B cell (primary cell): Measurements from ENCODE around the gene GAK. TPM values are rescaled to one million over a fixed set of nuclear protein-coding genes. Genes with fewer than 3 reads are reported as not detected.

Experiments used
- ATAC-seq: fragments of 200-7000 bp; cut with Tn5 transposase; one replicate; pipeline ENCODE4 v1.10.0; 2021; ENCODE audit warnings: low read depth, mild to moderate bottlenecking, moderate number of reproducible peaks, moderate library complexity
- CTCF ChIA-PET: fragments of 350-600 bp; sonication (Branson Sonifier 250); formaldehyde crosslinking; loops from one replicate; lab custom pipeline; 2021; ENCODE audit warnings: antibody characterized with exemption, inconsistent platforms; lab: Charles Lee
- POLR2A ChIA-PET: fragments of 350-600 bp; sonication (Branson Sonifier 250); formaldehyde crosslinking; loops from one replicate; lab custom pipeline; 2021; ENCODE audit warnings: antibody characterized with exemption; lab: Charles Lee
- DNase-seq: peaks from one replicate; pipeline ENCODE4 v3.0.0; 2013
- H2AFZ ChIP-seq: 2 replicates; pipeline ENCODE4 v1.6.1; 2012; ENCODE audit warnings: mild to moderate bottlenecking, low read depth, low read length; ENCODE audit not compliant: insufficient read depth, poor library complexity, severe bottlenecking
- H3K27ac ChIP-seq, 2 donors: 1 replicate in 1 of 2; 2 replicates in 1 of 2; pipeline ENCODE4 v1.5.1; 2012 to 2013; ENCODE audit warnings: low read length in 2 of 2, mild to moderate bottlenecking in 2 of 2, moderate library complexity in 1 of 2
- H3K27me3 ChIP-seq, 4 experiments: fragments of 200-600 bp in 1 of 4; sonication (generic) in 1 of 4; replicated peaks in 1 of 4; 1 replicate in 2 of 4; 2 replicates in 2 of 4; pipeline versions ENCODE4 v1.6.1 to v1.7.0; 2013 to 2016; ENCODE audit warnings: low read length in 3 of 4, mild to moderate bottlenecking in 2 of 4, mixed read lengths in 1 of 4, moderate library complexity in 1 of 4; ENCODE audit not compliant: insufficient read depth in 4 of 4, control insufficient read depth in 3 of 4; ENCODE audit errors: control extremely low read depth in 1 of 4
- H3K36me3 ChIP-seq, 2 experiments: replicated peaks in 1 of 2; 1 replicate in 1 of 2; 2 replicates in 1 of 2; pipeline versions ENCODE4 v1.6.1 to v1.7.1; 2013; ENCODE audit warnings: low read length in 1 of 2; ENCODE audit not compliant: insufficient read depth in 2 of 2, control insufficient read depth in 1 of 2; ENCODE audit errors: control extremely low read depth in 1 of 2, extremely low read depth in 1 of 2
- H3K4me1 ChIP-seq, 2 donors: fragments of 200-600 bp in 1 of 2; sonication (generic) in 1 of 2; 1 replicate in 1 of 2; 2 replicates in 1 of 2; pipeline versions ENCODE4 v1.5.1 to v1.6.1; 2013 to 2017; ENCODE audit warnings: low read length in 2 of 2; ENCODE audit not compliant: control insufficient read depth in 2 of 2, insufficient read depth in 2 of 2
- H3K4me2 ChIP-seq: replicated peaks from 2 replicates; pipeline ENCODE3; 2012; ENCODE audit warnings: mild to moderate bottlenecking, low read depth, low read length; ENCODE audit not compliant: poor library complexity, severe bottlenecking
- H3K4me3 ChIP-seq, 5 experiments: fragments of 200-600 bp in 1 of 5; sonication (generic) in 1 of 5; 1 replicate in 3 of 5; 2 replicates in 2 of 5; pipeline versions ENCODE4 v1.5.1 to v1.7.0; 2011 to 2016; ENCODE audit warnings: low read length in 4 of 5, mild to moderate bottlenecking in 4 of 5, low read depth in 2 of 5, control low read depth in 1 of 5, moderate library complexity in 1 of 5; ENCODE audit not compliant: insufficient read depth in 1 of 5; ENCODE audit errors: control extremely low read depth in 1 of 5, extremely low read depth in 1 of 5
- H3K79me2 ChIP-seq: fragments of 200-600 bp; sonication (generic); one replicate; pipeline ENCODE4 v1.6.0; 2016; ENCODE audit warnings: low read length; ENCODE audit not compliant: control insufficient read depth, insufficient read depth
- H3K9ac ChIP-seq: fragments of 200-600 bp; sonication (generic); 2 replicates; pipeline ENCODE4 v1.6.1; 2017; ENCODE audit warnings: mild to moderate bottlenecking, low read length, moderate library complexity
- H3K9me3 ChIP-seq, 3 donors: one replicate each; pipeline versions ENCODE4 v1.6.1 to v1.7.1; 2013; ENCODE audit warnings: low read length in 2 of 3; ENCODE audit not compliant: control insufficient read depth in 2 of 3, insufficient read depth in 1 of 3; ENCODE audit errors: control extremely low read depth in 1 of 3
- H4K20me1 ChIP-seq: 2 replicates; pipeline ENCODE4 v1.6.0; 2012; ENCODE audit warnings: mild to moderate bottlenecking, low read length; ENCODE audit not compliant: insufficient read depth, control insufficient read depth, poor library complexity, severe bottlenecking
- H3K27ac Mint-ChIP-seq: one replicate; pipeline ENCODE4 v1.8.0; 2021; ENCODE audit warnings: mixed read lengths
- H3K27me3 Mint-ChIP-seq: one replicate; pipeline ENCODE4 v1.8.0; 2021; ENCODE audit warnings: mixed read lengths
- H3K4me1 Mint-ChIP-seq: one replicate; pipeline ENCODE4 v1.8.0; 2021; ENCODE audit warnings: mixed read lengths
- H3K4me3 Mint-ChIP-seq: one replicate; pipeline ENCODE4 v1.8.0; 2021; ENCODE audit warnings: mixed read lengths
- H3K9me3 Mint-ChIP-seq: one replicate; pipeline ENCODE4 v1.8.0; 2022; ENCODE audit warnings: mixed read lengths; ENCODE audit not compliant: insufficient read depth
- CTCF ChIP-seq: fragments of 200-600 bp; IDR thresholded peaks from one replicate; pipeline ENCODE4 v1.8.0; 2022; ENCODE audit warnings: antibody characterized with exemption, mild to moderate bottlenecking
- EZH2 ChIP-seq: IDR thresholded peaks from 2 replicates; pipeline ENCODE4 v1.6.1; 2012; ENCODE audit warnings: borderline replicate concordance, low read depth, mild to moderate bottlenecking, moderate library complexity, low read length; ENCODE audit not compliant: insufficient read depth, poor library complexity, severe bottlenecking
- WGBS: methylation state at CpG from one replicate; pipeline ENCODE4 v1.1.5; 2013; ENCODE audit warnings: missing lambda C conversion rate; ENCODE audit not compliant: insufficient coverage; 5-methylcytosine and 5-hydroxymethylcytosine counted together
- intact Hi-C: fragments of 100-400 bp; cut with micrococcal nuclease; formaldehyde crosslinking; loops from one replicate; pipeline ENCODE4 v1.10.0; 2022
- polyA plus RNA-seq: library from polyadenylated mRNA; depleted of rRNA; stranded (reverse); fragments of >200 nt; gene quantifications from 2 replicates; pipeline ENCODE4 v1.2.3, GENCODE V29; 2012
- total RNA-seq, 2 donors: library from RNA; stranded (reverse); fragments of 120-200 nt in 1 of 2; gene quantifications; 1 replicate in 1 of 2; 2 replicates in 1 of 2; pipeline versions ENCODE4 v1.2.3 to v1.2.4, GENCODE V29; 2013 to 2022

Gene GAK
- total and polyA plus RNA-seq, 2 donors (not counting 1 experiment from before 2014, with no cell fraction given): 113 to 283 TPM

GRCh38 chr4:814312-814850 is 117.7 kb downstream of the GAK start:
- Histone ChIP-seq H4K20me1 (no peaks in the 10 kb centered on the region), H3K36me3 (no peaks in the 10 kb centered on the region), H3K9me3 (peaks cover 0 to under 1% (median 0%) of the 10 kb centered on the region in 3 donors), H3K9ac (no peak overlapping the region), H3K27ac (no peak overlapping the region), H3K79me2 (no peaks in the 10 kb centered on the region), H2AFZ (no peak overlapping the region), H3K27me3 (peaks cover 0 to 27% (median 3%) of the 10 kb centered on the region in 4 experiments), H3K4me2 (no peak overlapping the region), H3K4me1 (no peaks in the 10 kb centered on the region), H3K4me3 (no peak overlapping the region)
- intact Hi-C loops: no loop called here
- Mint-ChIP-seq H3K4me1 (no peaks in the 10 kb centered on the region), H3K27ac (no peak overlapping the region), H3K4me3 (no peak overlapping the region), H3K9me3 (no peaks in the 10 kb centered on the region), H3K27me3 (peaks cover 53% of the 10 kb centered on the region)
- CTCF ChIA-PET: no interaction called here
- ATAC-seq: no peak
- 86% methylated on average over 14 of the region's 14 CpGs for WGBS
- no peak for DNase-seq
- TF ChIP-seq EZH2: no peak
- TF ChIP-seq CTCF: no peak
- POLR2A ChIA-PET: interaction anchor here (0.7 kb wide), 1 partner anchor 175 kb away, joined by 3 read pairs; no protein-coding TSS in a partner anchor

GRCh38 chr4:813900-814299 is 118.2 kb downstream of the GAK start:
- H3K9ac ChIP-seq: no peak overlapping the region
- no peaks in the 10 kb centered on the region for H3K36me3 ChIP-seq
- intact Hi-C loops: no loop called here
- ATAC-seq (peak; percentile 31), DNase-seq (no peak)
- peaks cover 0 to 2% (median 0%) of the 10 kb centered on the region in 3 donors for H3K9me3 ChIP-seq
- no peaks in the 10 kb centered on the region for H3K4me1 Mint-ChIP-seq
- no peaks in the 10 kb centered on the region for H4K20me1 ChIP-seq
- H3K27me3 Mint-ChIP-seq: peaks cover 51% of the 10 kb centered on the region
- peaks cover 0 to 25% (median 3%) of the 10 kb centered on the region in 4 experiments for H3K27me3 ChIP-seq
- TF ChIP-seq CTCF (no peak), EZH2 (no peak)
- H3K27ac ChIP-seq: no peak overlapping the region
- H3K9me3 Mint-ChIP-seq: no peaks in the 10 kb centered on the region
- no peak overlapping the region for H3K4me2 ChIP-seq
- 49% methylated on average over 10 of the region's 10 CpGs for WGBS
- H3K4me3 ChIP-seq: no peak overlapping the region
- no peak overlapping the region for H2AFZ ChIP-seq
- H3K4me1 ChIP-seq: no peaks in the 10 kb centered on the region
- ChIA-PET POLR2A (no interaction called here), CTCF (no interaction called here)
- H3K79me2 ChIP-seq: no peaks in the 10 kb centered on the region
- H3K27ac Mint-ChIP-seq: no peak overlapping the region
- H3K4me3 Mint-ChIP-seq: no peak overlapping the region
